HepG2 (cell line): ENCODE measurements around the gene ZNF581. TPM values are rescaled to one million over a fixed set of nuclear protein-coding genes. Genes with fewer than 3 reads are reported as not detected.

Experiments used
- ATAC-seq: fragments of 200-7000 bp; cut with Tn5 transposase; 3 replicates; pipeline ENCODE4 v1.9.1; 2020; ENCODE audit warnings: mild to moderate bottlenecking, moderate library complexity
- BruUV-seq: library from RNA; stranded (reverse); fragments of 400-500 nt; replicated peaks from 2 replicates; lab custom pipeline; 2021; lab: Mats Ljungman, UMichigan
- CTCF ChIA-PET: fragments of 300-600 bp; formaldehyde crosslinking; extraction: SDS; loops from one replicate; lab custom pipeline; 2021; ENCODE audit warnings: low total read pairs, inconsistent platforms, low intra/inter-chr PET ratio; lab: Yijun Ruan, JAX
- POLR2A ChIA-PET: fragments of 350-600 bp; sonication (Branson Sonifier 250); formaldehyde crosslinking; loops from one replicate; lab custom pipeline; 2020; ENCODE audit warnings: antibody characterized with exemption, inconsistent platforms; lab: Yijun Ruan, JAX
- DNase-seq: peaks from one replicate; pipeline ENCODE4 v3.0.0-alpha.2; 2015; ENCODE audit warnings: low spot score
- FAIRE-seq: peaks from 3 replicates; lab custom pipeline; 2011; peaks lifted over from hg19 to GRCh38; lab: Jason Lieb, UNC
- H2AFZ ChIP-seq: one replicate; pipeline ENCODE4 v1.6.1; 2011; ENCODE audit warnings: low read length, inconsistent platforms
- H3K27ac ChIP-seq: fragments of 300-600 bp; 3 replicates; pipeline ENCODE4 v1.8.0; 2011; ENCODE audit warnings: mixed run types, mild to moderate bottlenecking, mixed read lengths, low read length, inconsistent platforms; ENCODE audit not compliant: insufficient read depth; ENCODE audit errors: extremely low read length
- H3K27me3 ChIP-seq, 2 experiments: fragments of 200-600 bp in 1 of 2; 2 replicates in 1 of 2; 3 replicates in 1 of 2; pipeline versions ENCODE4 v1.6.0 to v1.8.0; 2011; ENCODE audit warnings: low read length in 2 of 2, mild to moderate bottlenecking in 2 of 2, moderate library complexity in 2 of 2, inconsistent platforms in 1 of 2; ENCODE audit not compliant: insufficient read depth in 2 of 2, control insufficient read depth in 1 of 2
- H3K36me3 ChIP-seq, 2 experiments: fragments of 200-600 bp in 1 of 2; replicated peaks in 1 of 2; 2 replicates in 1 of 2; 3 replicates in 1 of 2; pipeline versions ENCODE4 v1.5.1 to v1.8.0; 2011; ENCODE audit warnings: low read length in 2 of 2, inconsistent platforms in 1 of 2; ENCODE audit not compliant: insufficient read depth in 2 of 2, control insufficient read depth in 1 of 2
- H3K4me1 ChIP-seq: 2 replicates; pipeline ENCODE4 v1.5.1; 2012; ENCODE audit warnings: low read length, inconsistent platforms; ENCODE audit not compliant: insufficient read depth
- H3K4me2 ChIP-seq: 2 replicates; pipeline ENCODE4 v1.6.0; 2011; ENCODE audit warnings: low read depth, low read length, inconsistent platforms
- H3K4me3 ChIP-seq, 3 experiments: fragments of 200-600 bp in 1 of 3; sonication (generic), shearing (Covaris generic) in 1 of 3; replicated peaks in 1 of 3; 2 replicates each; pipeline ENCODE4 v1.5.1; 2011 to 2016; ENCODE audit warnings: low read length in 3 of 3, inconsistent platforms in 2 of 3, low read depth in 2 of 3, mild to moderate bottlenecking in 2 of 3, control low read depth in 1 of 3, mixed read lengths in 1 of 3; ENCODE audit not compliant: insufficient read depth in 1 of 3
- H3K79me2 ChIP-seq: one replicate; pipeline ENCODE4 v1.6.1; 2011; ENCODE audit warnings: low read length, inconsistent platforms; ENCODE audit not compliant: insufficient read depth
- H3K9ac ChIP-seq: 2 replicates; pipeline ENCODE4 v1.6.0; 2011; ENCODE audit warnings: mild to moderate bottlenecking, low read depth, low read length, inconsistent platforms; ENCODE audit not compliant: insufficient read depth
- H3K9me3 ChIP-seq: 2 replicates; pipeline ENCODE4 v1.5.1; 2012; ENCODE audit warnings: mild to moderate bottlenecking, low read length
- H4K20me1 ChIP-seq: 2 replicates; pipeline ENCODE4 v1.6.0; 2011; ENCODE audit warnings: inconsistent platforms, mild to moderate bottlenecking, low read length, moderate library complexity; ENCODE audit not compliant: insufficient read depth
- AGO1 ChIP-seq: fragments of 200-400 bp; formaldehyde crosslinking; IDR thresholded peaks from 2 replicates; pipeline ENCODE4 v1.6.1; 2017; ENCODE audit warnings: mild to moderate bottlenecking, low read depth, low read length, moderate library complexity; ENCODE audit not compliant: poor library complexity, severe bottlenecking
- AGO2 ChIP-seq: fragments of 200-400 bp; formaldehyde crosslinking; optimal IDR thresholded peaks from 2 replicates; pipeline ENCODE3; 2017; ENCODE audit warnings: mild to moderate bottlenecking, low read depth, low read length, moderate library complexity
- CBX1 ChIP-seq: IDR thresholded peaks from one replicate; pipeline ENCODE4 v1.6.1; 2016; ENCODE audit warnings: antibody characterized with exemption, low read depth
- CHCHD3 ChIP-seq: sonication (generic); formaldehyde crosslinking; IDR thresholded peaks from 2 replicates; pipeline ENCODE4 v1.8.0; 2022; ENCODE audit warnings: mild to moderate bottlenecking, missing genetic modification reagents, moderate library complexity
- HNF4A ChIP-seq: sonication (generic); formaldehyde crosslinking; IDR thresholded peaks from 2 replicates; pipeline ENCODE4 v1.4.0; 2020; ENCODE audit warnings: missing genetic modification reagents
- HNRNPL ChIP-seq: fragments of 200-400 bp; formaldehyde crosslinking; IDR thresholded peaks from 2 replicates; pipeline ENCODE4 v1.6.1; 2017; ENCODE audit warnings: mild to moderate bottlenecking, low read depth, low read length
- MIER2 ChIP-seq: IDR thresholded peaks from 2 replicates; pipeline ENCODE4 v1.6.1; 2016; ENCODE audit warnings: missing biosample characterization, missing genetic modification reagents
- NFRKB ChIP-seq: fragments of 450-650 bp; IDR thresholded peaks from 2 replicates; pipeline ENCODE4 v1.6.1; 2017
- NR2F6 ChIP-seq, 2 experiments: IDR thresholded peaks; 2 replicates each; pipeline ENCODE4 v1.6.1; 2016; ENCODE audit warnings: antibody characterized with exemption in 1 of 2, mild to moderate bottlenecking in 1 of 2
- RBFOX2 ChIP-seq: fragments of 200-400 bp; formaldehyde crosslinking; IDR thresholded peaks from 2 replicates; pipeline ENCODE4 v1.6.1; 2017; ENCODE audit warnings: low read depth, mild to moderate bottlenecking, low read length
- TEAD3 ChIP-seq: optimal IDR thresholded peaks from 2 replicates; pipeline ENCODE3; 2016; ENCODE audit warnings: borderline replicate concordance
- ZBTB33 ChIP-seq: sonication (generic); formaldehyde crosslinking; IDR thresholded peaks from 2 replicates; pipeline ENCODE4 v1.4.0; 2020; ENCODE audit warnings: missing genetic modification reagents
- ZMYM3 ChIP-seq: sonication (generic); formaldehyde crosslinking; IDR thresholded peaks from 2 replicates; pipeline ENCODE4 v1.5.1; 2020; ENCODE audit warnings: mild to moderate bottlenecking, missing genetic modification reagents
- ZNF343 ChIP-seq: sonication (generic); formaldehyde crosslinking; IDR thresholded peaks from 2 replicates; pipeline ENCODE4 v1.4.0; 2020; ENCODE audit warnings: mild to moderate bottlenecking, missing genetic modification reagents
- ZNF644 ChIP-seq: IDR thresholded peaks from 2 replicates; pipeline ENCODE4 v1.6.1; 2016; ENCODE audit warnings: low read depth
- WGBS: methylation state at CpG from one replicate; pipeline ENCODE4 v1.1.6; 2017; ENCODE audit warnings: low lambda C conversion rate; 5-methylcytosine and 5-hydroxymethylcytosine counted together
- in situ Hi-C: cut with HindIII; loops from 2 replicates; pipeline ENCODE4 v1.10.0; 2017; ENCODE audit warnings: low pct_unique_long_range_greater_than_20kb; ENCODE audit not compliant: extremely low pct_ligation_motif_present
- intact Hi-C: fragments of 100-400 bp; cut with micrococcal nuclease; formaldehyde crosslinking; loops from one replicate; pipeline ENCODE4 v1.10.0; 2022; ENCODE audit not compliant: unreplicated experiment
- polyA plus RNA-seq, 8 experiments: library from polyadenylated mRNA; depleted of rRNA in 3 of 8; stranded (reverse) in 7 of 8; unstranded in 1 of 8; fragments of >200 nt; fragmentation: Illumina TruSeq in 4 of 8; extraction: Trizol in 4 of 8; gene quantifications; 2 replicates each; pipeline versions ENCODE4 v1.2.1 to v1.2.3, GENCODE V29; 2011 to 2016; ENCODE audit warnings: low read depth in 4 of 8, missing spikeins in 1 of 8, mixed read lengths in 1 of 8; ENCODE audit not compliant: insufficient read depth in 1 of 8
- total RNA-seq, 5 experiments: library from RNA; depleted of rRNA; stranded (reverse); fragments of >200 nt; fragmentation: Illumina TruSeq; extraction: Trizol; gene quantifications; 2 replicates each; pipeline ENCODE4 v1.2.3, GENCODE V29; 2016; ENCODE audit warnings: low read depth in 1 of 5
- TF ChIP-seq, protein P1 (sequence below): sonication (generic); formaldehyde crosslinking; IDR thresholded peaks from 2 replicates; pipeline ENCODE4 v1.4.0; 2020; ENCODE audit warnings: missing genetic modification reagents
- TF ChIP-seq, protein P2 (sequence below): sonication (generic); formaldehyde crosslinking; IDR thresholded peaks from 2 replicates; pipeline ENCODE4 v1.4.0; 2020; ENCODE audit warnings: missing genetic modification reagents
- TF ChIP-seq, protein P3 (sequence below): sonication (generic); formaldehyde crosslinking; IDR thresholded peaks from 2 replicates; pipeline ENCODE4 v1.8.1; 2023; ENCODE audit warnings: mild to moderate bottlenecking, missing genetic modification reagents

ZNF581 gene
- total and polyA plus RNA-seq, 2 of the 13 experiments (the other 11 are each of a cell fraction or from before 2014, with no cell fraction given) = 19.6 to 49.5 TPM

GRCh38 chr19:55622242-55622969 is 21.0 kb upstream of the ZNF581 start:
- peaks cover 14% of the 10 kb centered on the region; the same call in 1 of the 2 replicates for H4K20me1 ChIP-seq
- no peak overlapping the region for H3K4me3 ChIP-seq
- H3K4me1 ChIP-seq = peaks cover 36% of the 10 kb centered on the region
- H3K4me2 ChIP-seq = no peak overlapping the region
- ATAC-seq (no peak), DNase-seq (no peak), FAIRE-seq (no peak)
- H3K9me3 ChIP-seq = no peaks in the 10 kb centered on the region
- POLR2A ChIA-PET = interaction anchor here (0.6 to 2.8 kb wide), 3 partner anchors 13 to 31 kb away, joined by 3 to 23 read pairs (median 3); partner anchors contain the start of gene ZNF865
- H3K27ac ChIP-seq = no peak overlapping the region
- TF ChIP-seq NFRKB (no peak), NR2F6 (IDR thresholded peaks at IDR 0.05) (no peak), NR2F6 (CRISPR knock-in tag; IDR thresholded peaks at IDR 0.05) (peak; percentile 17; the same call in 1 of the 2 replicates), ZNF343 (CRISPR knock-in tag) (no peak), CHCHD3 (no peak), AGO1 (peak; percentile 15), ZBTB33 (CRISPR knock-in tag) (peak; percentile 59; the same call in 1 of the 2 replicates), AGO2 (peak; percentile 15), MIER2 (CRISPR knock-in tag) (no peak), TEAD3 (CRISPR knock-in tag) (no peak), CBX1 (no peak), HNRNPL (0 out of 2 replicates have a peak, but pooled peaks have one; percentile 5), ZMYM3 (CRISPR knock-in tag) (0 out of 2 replicates have a peak, but pooled peaks have one; percentile 26), HNF4A (peak; percentile 7; the same call in 1 of the 2 replicates), ZNF644 (CRISPR knock-in tag) (no peak), RBFOX2 (peak; percentile 67; the same call in 1 of the 2 replicates)
- TF ChIP-seq, protein P1, sequence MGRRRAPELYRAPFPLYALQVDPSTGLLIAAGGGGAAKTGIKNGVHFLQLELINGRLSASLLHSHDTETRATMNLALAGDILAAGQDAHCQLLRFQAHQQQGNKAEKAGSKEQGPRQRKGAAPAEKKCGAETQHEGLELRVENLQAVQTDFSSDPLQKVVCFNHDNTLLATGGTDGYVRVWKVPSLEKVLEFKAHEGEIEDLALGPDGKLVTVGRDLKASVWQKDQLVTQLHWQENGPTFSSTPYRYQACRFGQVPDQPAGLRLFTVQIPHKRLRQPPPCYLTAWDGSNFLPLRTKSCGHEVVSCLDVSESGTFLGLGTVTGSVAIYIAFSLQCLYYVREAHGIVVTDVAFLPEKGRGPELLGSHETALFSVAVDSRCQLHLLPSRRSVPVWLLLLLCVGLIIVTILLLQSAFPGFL (CRISPR knock-in tag) = no peak
- TF ChIP-seq, protein P2, sequence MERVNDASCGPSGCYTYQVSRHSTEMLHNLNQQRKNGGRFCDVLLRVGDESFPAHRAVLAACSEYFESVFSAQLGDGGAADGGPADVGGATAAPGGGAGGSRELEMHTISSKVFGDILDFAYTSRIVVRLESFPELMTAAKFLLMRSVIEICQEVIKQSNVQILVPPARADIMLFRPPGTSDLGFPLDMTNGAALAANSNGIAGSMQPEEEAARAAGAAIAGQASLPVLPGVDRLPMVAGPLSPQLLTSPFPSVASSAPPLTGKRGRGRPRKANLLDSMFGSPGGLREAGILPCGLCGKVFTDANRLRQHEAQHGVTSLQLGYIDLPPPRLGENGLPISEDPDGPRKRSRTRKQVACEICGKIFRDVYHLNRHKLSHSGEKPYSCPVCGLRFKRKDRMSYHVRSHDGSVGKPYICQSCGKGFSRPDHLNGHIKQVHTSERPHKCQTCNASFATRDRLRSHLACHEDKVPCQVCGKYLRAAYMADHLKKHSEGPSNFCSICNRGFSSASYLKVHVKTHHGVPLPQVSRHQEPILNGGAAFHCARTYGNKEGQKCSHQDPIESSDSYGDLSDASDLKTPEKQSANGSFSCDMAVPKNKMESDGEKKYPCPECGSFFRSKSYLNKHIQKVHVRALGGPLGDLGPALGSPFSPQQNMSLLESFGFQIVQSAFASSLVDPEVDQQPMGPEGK (CRISPR knock-in tag) = no peak
- TF ChIP-seq, protein P3, sequence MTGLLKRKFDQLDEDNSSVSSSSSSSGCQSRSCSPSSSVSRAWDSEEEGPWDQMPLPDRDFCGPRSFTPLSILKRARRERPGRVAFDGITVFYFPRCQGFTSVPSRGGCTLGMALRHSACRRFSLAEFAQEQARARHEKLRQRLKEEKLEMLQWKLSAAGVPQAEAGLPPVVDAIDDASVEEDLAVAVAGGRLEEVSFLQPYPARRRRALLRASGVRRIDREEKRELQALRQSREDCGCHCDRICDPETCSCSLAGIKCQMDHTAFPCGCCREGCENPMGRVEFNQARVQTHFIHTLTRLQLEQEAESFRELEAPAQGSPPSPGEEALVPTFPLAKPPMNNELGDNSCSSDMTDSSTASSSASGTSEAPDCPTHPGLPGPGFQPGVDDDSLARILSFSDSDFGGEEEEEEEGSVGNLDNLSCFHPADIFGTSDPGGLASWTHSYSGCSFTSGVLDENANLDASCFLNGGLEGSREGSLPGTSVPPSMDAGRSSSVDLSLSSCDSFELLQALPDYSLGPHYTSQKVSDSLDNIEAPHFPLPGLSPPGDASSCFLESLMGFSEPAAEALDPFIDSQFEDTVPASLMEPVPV (CRISPR knock-in tag) = no peak
- BruUV-seq = no TSS peak
- WGBS = 85% methylated on average over 24 of the region's 40 CpGs
- no peak overlapping the region for H2AFZ ChIP-seq
- no peak overlapping the region for H3K9ac ChIP-seq
- no peaks in the 10 kb centered on the region for H3K27me3 ChIP-seq
- CTCF ChIA-PET = no interaction called here
- intact Hi-C loops = no loop called here
- H3K36me3 ChIP-seq = peaks cover 1 to 3% of the 10 kb centered on the region in 2 experiments; a peak in 1 of 5 replicates
- peaks cover 4% of the 10 kb centered on the region for H3K79me2 ChIP-seq
- in situ Hi-C loops = no loop called here
